AG04450 (cell line): Measurements from ENCODE around the gene HS6ST3. TPM values are rescaled to one million over a fixed set of nuclear protein-coding genes. Genes with fewer than 3 reads are reported as not detected.

Experiments used
- CTCF ChIA-PET: fragments of 300-600, 350-600 bp; formaldehyde crosslinking; extraction: SDS; loops from one replicate; lab custom pipeline; 2022; ENCODE audit warnings: antibody characterized with exemption, inconsistent platforms; lab: Charles Lee
- POLR2A ChIA-PET: fragments of 350-600 bp; formaldehyde crosslinking; extraction: SDS; loops from one replicate; lab custom pipeline; 2021; ENCODE audit warnings: antibody characterized with exemption, inconsistent platforms; lab: Yijun Ruan, JAX
- DNase-seq: peaks from one replicate; pipeline ENCODE4 v3.0.0-alpha.2; 2011; ENCODE audit warnings: low read depth, low spot score
- H3K27ac ChIP-seq: one replicate; pipeline ENCODE4 v1.5.1; 2012; ENCODE audit warnings: low read depth, low read length, control low read depth
- H3K27me3 ChIP-seq: one replicate; pipeline ENCODE4 v1.6.0; 2012; ENCODE audit warnings: low read length; ENCODE audit not compliant: control insufficient read depth, insufficient read depth
- H3K4me3 ChIP-seq: 2 replicates; pipeline ENCODE4 v1.5.1; 2011; ENCODE audit warnings: mild to moderate bottlenecking, low read depth, low read length, control low read depth
- H3K9me3 ChIP-seq: 2 replicates; pipeline ENCODE4 v1.5.1; 2012; ENCODE audit warnings: low read length; ENCODE audit not compliant: control insufficient read depth, insufficient read depth
- polyA plus RNA-seq: library from polyadenylated mRNA; depleted of rRNA; stranded (reverse); fragments of >200 nt; gene quantifications from 2 replicates; pipeline ENCODE4 v1.2.3, GENCODE V29; 2011
- TF ChIP-seq, protein P1 (sequence below): IDR thresholded peaks from 2 replicates; pipeline ENCODE4 v1.5.1; 2011; ENCODE audit warnings: low read depth, low read length, control low read depth, inconsistent platforms

HS6ST3 gene
- polyA plus RNA-seq, 1 experiment: not detected

DNA sequence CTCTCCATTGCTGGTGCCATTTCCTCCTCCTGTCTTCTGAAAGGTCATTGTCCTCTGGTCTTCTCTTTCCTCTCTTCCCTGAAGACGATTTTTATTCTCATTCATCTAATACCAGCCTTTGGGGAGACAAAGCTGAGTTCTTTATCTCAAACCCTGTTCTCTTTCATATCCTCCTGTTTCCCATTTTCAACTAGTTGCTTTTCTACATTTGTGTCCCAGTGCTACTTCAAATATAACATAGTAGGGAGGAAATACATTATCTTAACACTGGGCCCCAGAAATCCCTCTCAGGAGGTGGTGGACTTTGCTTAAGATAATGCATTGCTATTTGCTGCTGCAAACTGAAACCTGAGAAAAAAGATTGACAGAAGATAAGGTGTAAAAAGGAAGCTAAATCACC lies 159.1 kb downstream of the HS6ST3 start:
- no peaks in the 10 kb centered on the region for H3K27me3 ChIP-seq
- TF ChIP-seq, protein P1, sequence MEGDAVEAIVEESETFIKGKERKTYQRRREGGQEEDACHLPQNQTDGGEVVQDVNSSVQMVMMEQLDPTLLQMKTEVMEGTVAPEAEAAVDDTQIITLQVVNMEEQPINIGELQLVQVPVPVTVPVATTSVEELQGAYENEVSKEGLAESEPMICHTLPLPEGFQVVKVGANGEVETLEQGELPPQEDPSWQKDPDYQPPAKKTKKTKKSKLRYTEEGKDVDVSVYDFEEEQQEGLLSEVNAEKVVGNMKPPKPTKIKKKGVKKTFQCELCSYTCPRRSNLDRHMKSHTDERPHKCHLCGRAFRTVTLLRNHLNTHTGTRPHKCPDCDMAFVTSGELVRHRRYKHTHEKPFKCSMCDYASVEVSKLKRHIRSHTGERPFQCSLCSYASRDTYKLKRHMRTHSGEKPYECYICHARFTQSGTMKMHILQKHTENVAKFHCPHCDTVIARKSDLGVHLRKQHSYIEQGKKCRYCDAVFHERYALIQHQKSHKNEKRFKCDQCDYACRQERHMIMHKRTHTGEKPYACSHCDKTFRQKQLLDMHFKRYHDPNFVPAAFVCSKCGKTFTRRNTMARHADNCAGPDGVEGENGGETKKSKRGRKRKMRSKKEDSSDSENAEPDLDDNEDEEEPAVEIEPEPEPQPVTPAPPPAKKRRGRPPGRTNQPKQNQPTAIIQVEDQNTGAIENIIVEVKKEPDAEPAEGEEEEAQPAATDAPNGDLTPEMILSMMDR: no peak
- H3K4me3 ChIP-seq: no peak overlapping the region
- H3K27ac ChIP-seq: no peak overlapping the region
- peaks cover 10% of the 10 kb centered on the region; the same call in 1 of the 2 replicates for H3K9me3 ChIP-seq
- CTCF ChIA-PET: no interaction called here
- POLR2A ChIA-PET: no interaction called here
- no peak for DNase-seq

DNA sequence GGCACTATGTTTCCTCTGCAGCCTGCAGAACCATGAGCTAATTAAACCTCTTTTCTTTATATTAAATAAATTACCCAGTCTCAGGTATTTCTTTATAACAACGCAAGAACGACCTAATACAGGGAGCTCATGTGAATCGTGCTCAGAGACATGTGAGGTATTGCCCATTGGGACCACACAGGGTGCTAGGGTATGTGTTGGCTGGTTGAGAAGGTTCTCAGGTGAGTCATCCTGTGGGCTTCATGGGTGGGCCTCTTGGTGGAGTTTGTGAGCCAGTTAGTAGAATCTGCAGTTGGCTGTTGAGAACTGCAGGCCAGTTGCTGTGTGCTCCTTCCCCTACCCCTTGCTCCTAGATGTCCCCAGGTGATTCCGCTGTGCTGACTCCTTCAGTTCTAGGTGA lies 163.0 kb downstream of the HS6ST3 start:
- ChIA-PET CTCF (no interaction called here), POLR2A (no interaction called here)
- TF ChIP-seq, protein P1: no peak
- Histone ChIP-seq H3K4me3 (no peak overlapping the region), H3K9me3 (peaks cover 10% of the 10 kb centered on the region; the same call in 1 of the 2 replicates), H3K27me3 (no peaks in the 10 kb centered on the region), H3K27ac (no peak overlapping the region)
- DNase-seq: no peak

DNA sequence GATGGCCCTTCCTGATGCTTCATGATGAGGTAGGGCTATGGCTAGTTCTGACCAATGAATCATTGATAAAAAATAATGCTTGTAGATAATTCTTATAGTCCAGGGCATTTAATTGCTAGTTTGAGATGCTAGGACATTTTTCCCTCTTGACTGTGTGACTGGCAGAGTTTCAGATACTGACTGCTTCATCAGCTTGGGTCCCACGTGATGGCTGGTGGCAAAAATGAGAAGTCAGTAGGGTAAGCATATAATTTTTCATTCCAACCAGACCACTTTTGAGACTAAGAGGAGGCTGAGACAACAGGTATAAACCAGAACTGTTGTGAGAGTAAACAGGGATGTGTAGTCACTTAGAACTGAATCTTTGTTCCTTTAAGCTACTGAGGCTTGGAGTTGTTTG lies 183.3 kb downstream of the HS6ST3 start:
- H3K4me3 ChIP-seq: no peak overlapping the region
- no peaks in the 10 kb centered on the region for H3K27me3 ChIP-seq
- TF ChIP-seq, protein P1: no peak
- no peak for DNase-seq
- H3K27ac ChIP-seq: no peak overlapping the region
- CTCF ChIA-PET: no interaction called here
- H3K9me3 ChIP-seq: peaks cover 4% of the 10 kb centered on the region; the same call in 1 of the 2 replicates
- POLR2A ChIA-PET: no interaction called here

DNA sequence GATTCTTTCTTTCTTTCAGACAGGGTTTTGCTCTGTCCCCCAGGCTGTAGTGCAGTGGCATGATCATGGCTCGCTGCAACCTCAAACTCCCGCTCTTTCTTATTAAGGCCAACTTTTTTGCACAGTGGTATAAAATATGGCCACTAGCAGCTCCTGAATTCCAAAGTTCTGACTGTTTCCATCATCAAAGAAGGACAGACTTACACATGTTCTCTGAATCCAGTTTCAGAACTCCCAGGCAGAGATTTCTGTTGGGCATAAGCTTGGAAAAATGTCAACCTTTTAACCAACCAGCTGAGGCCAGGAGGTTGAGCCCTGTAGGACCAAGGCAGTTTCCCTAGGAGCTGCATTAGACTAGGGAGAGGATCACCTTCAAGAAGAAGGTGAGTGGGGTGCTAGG lies 184.1 kb downstream of the HS6ST3 start:
- DNase-seq: no peak
- POLR2A ChIA-PET: no interaction called here
- CTCF ChIA-PET: interaction anchor here (0.5 kb wide), 1 partner anchor 635 kb away, joined by 7 read pairs; no protein-coding TSS in a partner anchor
- Histone ChIP-seq H3K4me3 (no peak overlapping the region), H3K27me3 (no peaks in the 10 kb centered on the region), H3K27ac (no peak overlapping the region), H3K9me3 (peaks cover 4% of the 10 kb centered on the region; the same call in 1 of the 2 replicates)
- TF ChIP-seq, protein P1: no peak

DNA sequence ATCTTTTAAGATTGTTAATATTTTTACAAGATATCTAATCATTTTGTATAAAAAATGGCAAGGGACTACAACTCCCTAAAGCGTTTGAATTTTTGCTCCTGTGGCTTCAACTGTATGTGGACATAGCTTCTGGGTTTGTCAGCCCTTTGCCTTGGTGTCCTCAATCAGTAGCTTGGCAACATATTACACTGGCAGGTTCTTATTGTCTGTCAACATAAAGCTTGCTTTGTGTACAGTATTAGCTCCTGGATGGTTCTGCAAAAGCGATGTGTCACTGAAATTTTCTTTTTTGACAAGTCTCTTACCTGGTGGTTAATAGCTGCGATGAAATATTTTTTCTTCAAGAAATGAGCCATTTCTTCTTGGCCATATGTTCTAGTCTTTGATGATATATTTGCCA lies 190.0 kb downstream of the HS6ST3 start:
- TF ChIP-seq, protein P1: no peak
- ChIA-PET POLR2A (no interaction called here), CTCF (no interaction called here)
- no peak for DNase-seq
- Histone ChIP-seq H3K9me3 (peaks cover 6% of the 10 kb centered on the region; the same call in 1 of the 2 replicates), H3K27ac (no peak overlapping the region), H3K4me3 (no peak overlapping the region), H3K27me3 (no peaks in the 10 kb centered on the region)
